Renal pelvis (tissue), 4 donors: ENCODE measurements around the gene PIK3R6. TPM values are rescaled to one million over a fixed set of nuclear protein-coding genes. Genes with fewer than 3 reads are reported as not detected.
"Not testable (repeated sequence)": the region's sequence is repeated elsewhere in the genome, so short reads cannot be mapped to it uniquely, and the experiment has no call there.

Experiments used
- DNase-seq: peaks from one replicate; pipeline ENCODE4 v3.0.0-alpha.2; 2013
- polyA plus RNA-seq, 3 donors: library from polyadenylated mRNA; unstranded; fragments of 120-200 nt; gene quantifications; one replicate each; pipeline ENCODE4 v1.2.1, GENCODE V29; 2013; ENCODE audit not compliant: insufficient read length in 3 of 3

PIK3R6 gene
- polyA plus RNA-seq, 3 donors = 1.2 to 1.8 (median 1.3) TPM

GRCh38 chr17:8894673-8895578 lies 27.5 kb upstream of the PIK3R6 start:
- peak; percentile 72 for DNase-seq

- no peak for DNase-seq
Observed at GRCh38 chr17:8894202-8894671, 26.8 kb upstream of the PIK3R6 start.

GRCh38 chr17:8893621-8894201 lies 26.2 kb upstream of the PIK3R6 start:
- DNase-seq = no peak

DNA sequence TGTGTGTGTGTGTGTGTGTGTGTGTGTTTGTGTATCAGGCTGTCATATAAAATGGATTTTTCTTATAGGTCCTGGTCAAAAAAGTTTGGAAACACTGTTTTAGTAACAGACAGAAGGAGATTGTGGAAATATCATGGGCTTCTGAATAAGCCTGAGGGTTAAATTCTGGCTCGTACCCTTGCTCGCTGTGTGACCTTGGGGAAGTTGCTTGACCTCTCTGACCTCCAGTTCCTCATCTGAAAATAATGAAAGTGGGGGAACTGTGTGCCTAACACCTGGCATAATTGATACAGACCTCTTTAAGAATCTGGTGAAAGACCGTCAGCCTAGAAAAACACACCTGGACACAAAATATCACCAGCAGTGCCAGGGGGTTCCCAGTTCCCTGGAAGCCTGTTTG lies 25.6 kb upstream of the PIK3R6 start:
- DNase-seq = no peak

GRCh38 chr17:8892338-8892690 lies 24.8 kb upstream of the PIK3R6 start:
- DNase-seq = no peak

DNA sequence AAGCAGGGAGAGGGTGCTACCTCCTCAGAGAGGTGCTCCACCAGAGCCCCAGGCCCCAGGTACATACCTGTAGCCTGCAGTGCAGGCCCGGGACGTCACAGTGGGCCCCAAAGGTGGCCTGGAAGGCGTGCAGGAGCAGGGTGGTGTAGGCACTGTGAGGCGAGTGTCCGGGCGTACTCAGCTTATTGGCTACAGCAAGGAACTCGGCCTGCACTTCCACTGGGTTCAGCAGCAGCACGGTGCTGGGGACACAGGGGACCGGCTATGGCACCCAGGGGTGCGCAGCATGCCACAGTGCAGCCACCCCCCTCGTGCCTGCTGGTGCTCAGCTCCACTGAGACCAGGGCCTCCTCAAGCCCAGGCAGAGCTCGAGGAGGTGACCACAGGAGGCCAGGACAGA lies 23.2 kb upstream of the PIK3R6 start:
- DNase-seq = no peak

DNA sequence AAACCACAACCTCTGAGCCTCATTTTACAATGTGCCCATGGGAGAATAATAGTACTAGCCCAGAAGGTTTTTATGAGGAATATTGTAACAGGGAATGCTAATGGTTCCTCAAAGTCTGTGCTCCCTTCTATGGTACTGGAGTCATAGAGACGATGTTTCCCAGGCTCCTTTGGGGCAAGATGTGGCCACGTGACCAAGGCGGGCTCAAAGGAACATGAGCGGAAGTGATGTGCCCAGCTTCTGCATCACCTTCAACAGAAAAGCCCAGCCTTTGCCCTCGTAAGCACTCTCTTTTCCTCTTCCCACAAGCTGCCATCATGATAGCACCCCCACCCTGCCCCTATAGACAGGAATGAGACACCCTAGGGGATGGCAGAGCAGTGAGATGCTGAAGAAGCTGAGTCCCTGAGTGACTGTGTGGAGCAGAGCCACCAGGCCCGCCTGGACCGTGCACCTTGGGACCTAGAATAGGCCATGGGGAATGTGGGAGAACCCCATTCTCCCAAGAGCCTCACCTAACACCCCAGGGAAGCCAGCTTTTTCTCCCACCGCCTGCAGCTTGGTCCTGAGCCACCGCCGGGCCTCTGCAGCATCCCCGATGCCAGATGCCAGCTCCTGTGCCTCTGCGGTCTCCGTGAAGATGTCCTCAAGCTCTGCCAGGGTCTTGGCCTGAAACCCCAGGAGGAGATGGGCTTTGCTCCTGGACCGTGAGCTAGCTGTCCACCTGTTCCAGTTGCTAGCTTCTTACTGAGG lies 22.2 kb upstream of the PIK3R6 start:
- DNase-seq = no peak

GRCh38 chr17:8888704-8889302 lies 21.3 kb upstream of the PIK3R6 start:
- DNase-seq = no peak

- DNase-seq = peak; percentile 52
Observed at GRCh38 chr17:8887834-8888703, 20.6 kb upstream of the PIK3R6 start.

DNA sequence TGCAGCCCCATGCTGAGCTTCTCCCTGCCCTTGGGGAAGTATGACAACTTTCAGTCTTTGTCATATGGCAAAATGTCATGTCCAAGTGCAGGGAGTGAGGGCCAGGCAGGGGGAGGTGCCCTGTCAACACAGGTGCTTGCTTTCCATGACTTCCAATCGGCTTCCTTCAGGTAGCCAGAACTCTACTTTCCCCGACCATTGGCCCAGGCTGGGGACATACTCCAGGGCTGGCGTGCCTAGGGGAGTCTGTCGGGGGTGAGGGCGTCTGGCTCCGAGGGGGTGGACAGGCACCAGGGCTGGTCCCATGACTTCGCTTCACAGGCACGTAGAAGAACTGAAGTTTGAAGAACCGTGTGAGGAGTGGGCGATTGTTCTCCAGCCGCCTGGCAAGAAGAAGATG lies 19.8 kb upstream of the PIK3R6 start:
- no peak for DNase-seq

- DNase-seq = no peak
Observed at GRCh38 chr17:8885967-8886684, 18.7 kb upstream of the PIK3R6 start.

- not testable (repeated sequence) for DNase-seq
Observed at GRCh38 chr17:8885163-8885966, 17.9 kb upstream of the PIK3R6 start.

DNA sequence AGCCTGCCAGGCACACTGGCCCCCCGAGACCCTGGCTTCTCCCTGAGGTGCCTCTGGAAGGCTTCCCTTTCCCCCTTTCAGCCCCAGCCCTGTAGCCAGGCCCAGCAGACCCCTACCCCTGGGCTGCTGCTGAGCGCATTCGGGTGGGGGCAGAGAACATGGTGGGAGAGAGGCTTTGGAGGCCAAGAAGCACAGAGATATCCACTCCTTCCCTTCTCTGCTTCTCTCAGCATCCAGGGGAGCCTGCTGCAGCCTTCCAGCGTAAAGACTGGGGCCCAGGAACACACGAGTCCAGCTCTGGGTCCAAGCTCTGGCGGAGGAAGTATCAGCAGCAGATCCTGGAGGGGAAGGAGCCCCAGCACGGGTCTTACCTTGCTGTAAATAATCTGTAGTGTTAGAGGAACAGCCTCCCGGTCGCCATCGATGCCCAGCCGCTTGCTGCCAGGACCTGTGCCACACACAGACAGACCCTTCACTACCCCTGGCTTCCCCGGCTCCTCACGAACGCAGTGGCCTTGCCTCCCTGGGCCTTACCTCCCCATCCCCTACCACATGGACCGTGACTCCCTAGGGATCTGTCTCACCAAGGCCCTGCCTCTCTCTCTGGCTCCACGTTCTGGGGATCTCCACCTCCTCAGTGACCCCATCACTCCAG lies 17.0 kb upstream of the PIK3R6 start:
- no peak for DNase-seq

DNA sequence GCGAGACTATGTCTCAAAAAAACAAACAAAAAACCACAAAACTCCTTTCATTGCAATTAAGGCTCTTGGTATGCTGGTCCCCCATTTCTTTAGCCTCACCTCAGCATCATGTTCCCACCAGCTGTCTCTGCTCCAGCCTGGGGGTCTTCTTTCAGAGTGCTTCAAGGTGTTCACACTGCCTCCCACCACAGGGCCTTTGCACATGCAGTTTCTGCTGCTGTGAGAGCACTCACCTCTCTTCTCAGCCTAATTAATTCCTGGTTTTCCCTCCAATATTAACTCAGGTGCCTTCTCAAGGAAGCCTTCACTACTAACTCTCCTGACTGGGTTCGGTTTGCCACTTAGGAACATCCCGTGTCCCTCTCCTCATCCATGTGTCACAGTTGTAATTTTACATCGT lies 15.9 kb upstream of the PIK3R6 start:
- no peak for DNase-seq

GRCh38 chr17:8881606-8882005 lies 14.1 kb upstream of the PIK3R6 start:
- DNase-seq = no peak

GRCh38 chr17:8880466-8880865 lies 13.0 kb upstream of the PIK3R6 start:
- no peak for DNase-seq

DNA sequence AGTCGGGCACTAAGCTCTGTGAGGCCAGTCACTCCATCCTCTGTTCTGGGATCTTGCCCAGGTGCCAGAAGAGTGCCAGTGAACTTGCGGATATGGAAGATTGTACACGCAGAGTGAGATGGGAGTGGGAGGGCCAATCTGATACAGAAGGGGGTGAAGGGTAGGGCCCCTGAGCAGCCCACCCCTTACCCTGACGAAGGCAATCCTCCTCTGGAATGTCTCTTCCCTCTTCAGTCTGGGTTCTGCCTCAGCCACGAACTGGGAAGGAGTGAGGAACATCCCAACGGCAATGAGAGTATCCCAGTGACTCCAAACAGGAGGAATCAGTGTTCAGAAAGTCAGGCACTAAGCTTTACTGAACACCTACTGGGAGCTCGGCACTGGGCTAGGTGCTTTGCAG lies 11.9 kb upstream of the PIK3R6 start:
- DNase-seq = no peak

- DNase-seq = no peak
Observed at GRCh38 chr17:8877984-8878383, 10.5 kb upstream of the PIK3R6 start.

DNA sequence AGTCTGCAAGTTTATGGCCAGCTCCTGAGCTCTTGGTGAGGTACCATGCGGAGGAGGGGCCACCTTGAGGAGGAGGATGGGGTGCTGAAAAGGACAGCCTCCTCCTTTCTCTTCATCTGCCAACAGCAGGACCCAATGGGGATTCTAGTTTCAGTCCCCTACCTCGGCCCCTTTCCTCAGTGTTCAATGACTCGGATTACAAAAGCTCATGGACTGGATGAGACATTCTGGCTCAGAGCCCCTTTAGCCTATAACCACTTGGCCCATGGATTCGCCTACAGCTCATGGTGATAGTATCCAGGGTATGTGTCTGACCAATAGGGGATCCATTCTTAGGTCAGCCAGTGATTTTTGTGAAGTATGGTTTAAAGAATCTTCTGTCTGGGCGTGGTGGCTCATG lies 8.5 kb upstream of the PIK3R6 start:
- DNase-seq = no peak
